ENCODE data around the gene GIMD1.

The GIMD1 gene

GRCh38 chr4:106314960-106315359 is 53.6 kb downstream of the GIMD1 start:
- Histone ChIP-seq H3K36me3 (ENCODE audit: control insufficient read depth, low read length) (peaks cover 22% of the 10 kb centered on the region), H3K4me2 (ENCODE audit: low read length) (peak overlapping the region; percentile 77), H3K9me2 (replicated peaks; ENCODE audit: control insufficient read depth, low read length) (no peaks in the 10 kb centered on the region), H4K20me1 (ENCODE audit: control insufficient read depth, insufficient read depth, low read depth, low read length) (0 out of 2 replicates have a peak, but pooled peaks cover 2% of the 10 kb centered on the region), H3K27ac (ENCODE audit: low read depth, low read length) (no peak overlapping the region), H3K4me1 (ENCODE audit: control insufficient read depth, low read length) (peaks cover 23% of the 10 kb centered on the region), H3K79me2 (ENCODE audit: control insufficient read depth, low read length) (peaks cover 91% of the 10 kb centered on the region), H3K4me3 (ENCODE audit: low read length) (peak overlapping the region; percentile 90), H3K27me3 (ENCODE audit: control insufficient read depth, low read length) (no peaks in the 10 kb centered on the region), H3K9me3 (ENCODE audit: control insufficient read depth, insufficient read depth, low read length) (no peaks in the 10 kb centered on the region), H3F3A (ENCODE audit: control insufficient read depth, insufficient read depth) (peaks cover 6% of the 10 kb centered on the region; the same call in 1 of the 2 replicates)
- no peak for TF ChIP-seq EZH2phosphoT487 (IDR thresholded peaks at IDR 0.05; ENCODE audit: borderline replicate concordance, low read length)
- no peak for TF ChIP-seq CTCF (IDR thresholded peaks at IDR 0.05; ENCODE audit: low read depth, low read length, poor library complexity, severe bottlenecking)

- no peak overlapping the region for H3K27ac ChIP-seq (ENCODE audit: low read depth, low read length)
- TF ChIP-seq CTCF (IDR thresholded peaks at IDR 0.05; ENCODE audit: low read depth, low read length, poor library complexity, severe bottlenecking) (no peak), EZH2phosphoT487 (IDR thresholded peaks at IDR 0.05; ENCODE audit: borderline replicate concordance, low read length) (no peak)
- H3K79me2 ChIP-seq (ENCODE audit: control insufficient read depth, low read length) = peaks cover 72% of the 10 kb centered on the region
- H3K9me2 ChIP-seq (replicated peaks; ENCODE audit: control insufficient read depth, low read length) = no peaks in the 10 kb centered on the region
- H3K4me2 ChIP-seq (ENCODE audit: low read length) = no peak overlapping the region
- H3K4me1 ChIP-seq (ENCODE audit: control insufficient read depth, low read length) = peaks cover 14% of the 10 kb centered on the region
- H3K9me3 ChIP-seq (ENCODE audit: control insufficient read depth, insufficient read depth, low read length) = no peaks in the 10 kb centered on the region
- no peaks in the 10 kb centered on the region for H3F3A ChIP-seq (ENCODE audit: control insufficient read depth, insufficient read depth)
- H3K27me3 ChIP-seq (ENCODE audit: control insufficient read depth, low read length) = no peaks in the 10 kb centered on the region
- H4K20me1 ChIP-seq (ENCODE audit: control insufficient read depth, insufficient read depth, low read depth, low read length) = 0 out of 2 replicates have a peak, but pooled peaks cover 2% of the 10 kb centered on the region
- H3K4me3 ChIP-seq (ENCODE audit: low read length) = no peak overlapping the region
- H3K36me3 ChIP-seq (ENCODE audit: control insufficient read depth, low read length) = peaks cover 17% of the 10 kb centered on the region
Observed at GRCh38 chr4:106312997-106313522, 55.5 kb downstream of the GIMD1 start.

GRCh38 chr4:106312377-106312776 is 56.2 kb downstream of the GIMD1 start:
- Histone ChIP-seq H3K9me2 (replicated peaks; ENCODE audit: control insufficient read depth, low read length) (no peaks in the 10 kb centered on the region), H3K4me2 (ENCODE audit: low read length) (no peak overlapping the region), H3K27ac (ENCODE audit: low read depth, low read length) (no peak overlapping the region), H3K4me3 (ENCODE audit: low read length) (no peak overlapping the region), H3K4me1 (ENCODE audit: control insufficient read depth, low read length) (peaks cover 7% of the 10 kb centered on the region), H4K20me1 (ENCODE audit: control insufficient read depth, insufficient read depth, low read depth, low read length) (0 out of 2 replicates have a peak, but pooled peaks cover 2% of the 10 kb centered on the region), H3F3A (ENCODE audit: control insufficient read depth, insufficient read depth) (no peaks in the 10 kb centered on the region), H3K36me3 (ENCODE audit: control insufficient read depth, low read length) (peaks cover 14% of the 10 kb centered on the region), H3K27me3 (ENCODE audit: control insufficient read depth, low read length) (no peaks in the 10 kb centered on the region), H3K79me2 (ENCODE audit: control insufficient read depth, low read length) (peaks cover 66% of the 10 kb centered on the region), H3K9me3 (ENCODE audit: control insufficient read depth, insufficient read depth, low read length) (no peaks in the 10 kb centered on the region)
- no peak for TF ChIP-seq CTCF (IDR thresholded peaks at IDR 0.05; ENCODE audit: low read depth, low read length, poor library complexity, severe bottlenecking)
- TF ChIP-seq EZH2phosphoT487 (IDR thresholded peaks at IDR 0.05; ENCODE audit: borderline replicate concordance, low read length) = no peak
